GM18508 (cell line): Measurements from ENCODE around the gene WWP2.
"Not testable (repeated sequence)": the region's sequence is repeated elsewhere in the genome, so short reads cannot be mapped to it uniquely, and the experiment has no call there.

Source experiments
- ATAC-seq: cut with Tn5 transposase; IDR thresholded peaks from one replicate; pipeline ENCODE4 v1.9.1; 2021; ENCODE audit warnings: moderate number of reproducible peaks; ENCODE audit not compliant: insufficient read depth, unreplicated experiment

The WWP2 gene

GRCh38 chr16:69938981-69939820, 177.1 kb downstream of the WWP2 start:
- ATAC-seq = no peak

GRCh38 chr16:69939821-69940585, 177.9 kb downstream of the WWP2 start:
- ATAC-seq = no peak

DNA sequence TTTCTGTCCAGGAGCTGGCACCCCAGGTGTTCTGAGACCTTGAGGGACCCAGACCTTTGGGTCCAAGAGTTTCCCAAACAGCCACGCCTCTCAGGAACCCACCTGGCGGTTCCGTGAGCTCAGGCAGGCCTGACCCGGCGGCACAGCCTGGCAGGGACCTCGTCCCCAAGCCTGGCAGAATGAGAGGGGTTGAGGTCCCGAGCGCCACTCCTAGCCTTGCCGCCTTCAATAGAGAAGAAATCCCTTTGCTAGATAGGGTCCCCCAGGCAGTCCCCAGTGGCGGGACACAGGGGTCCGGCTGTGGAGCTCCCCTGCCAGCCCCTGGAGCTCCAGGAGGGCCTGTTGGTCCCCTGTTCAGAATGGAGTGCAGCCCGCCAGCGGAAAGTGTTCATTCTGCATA, 178.5 kb downstream of the WWP2 start:
- no peak for ATAC-seq

DNA sequence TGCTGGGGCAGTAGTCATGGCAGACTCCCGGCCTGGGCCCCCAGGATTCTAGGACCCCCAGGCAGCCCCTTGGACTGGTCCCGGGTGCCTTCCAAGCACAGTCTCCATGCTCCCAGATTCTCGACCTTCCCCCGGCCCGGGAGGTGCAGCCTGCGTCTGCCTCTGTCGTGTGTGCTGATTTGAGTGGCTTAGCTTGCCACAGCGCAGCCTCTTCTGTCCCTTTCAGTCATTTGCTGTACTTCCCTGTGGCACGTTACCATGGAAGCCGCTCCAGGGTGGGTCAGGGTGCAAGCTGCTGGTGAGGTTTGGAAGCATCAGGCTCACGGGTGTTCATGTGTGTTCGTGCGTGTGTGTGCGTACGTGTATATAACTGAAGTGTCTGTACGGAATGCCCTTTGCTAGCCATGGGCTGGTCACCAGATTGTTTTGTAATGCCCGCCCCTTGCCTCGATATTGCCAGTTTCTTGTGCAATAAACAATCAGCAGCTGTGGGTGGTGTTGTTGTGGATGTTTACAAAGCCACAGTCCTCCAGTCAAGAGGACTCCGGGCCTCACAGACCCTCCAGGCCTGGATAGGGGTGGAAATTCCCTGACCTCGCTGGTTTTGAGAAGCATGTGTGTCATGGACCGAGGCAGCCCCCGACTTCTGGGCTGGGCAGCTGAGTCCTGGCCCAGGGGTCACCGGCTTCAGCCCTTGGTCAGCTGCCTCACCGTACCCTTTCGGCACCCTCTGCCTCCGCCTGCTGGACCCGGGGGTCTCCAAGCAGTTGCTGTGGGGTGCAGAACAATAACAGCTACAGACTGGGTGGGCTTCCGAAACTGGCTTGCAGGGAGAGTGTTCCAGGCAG, 179.3 kb downstream of the WWP2 start:
- ATAC-seq = no peak

- no peak for ATAC-seq
Measured at GRCh38 chr16:69942099-69942491, 180.0 kb downstream of the WWP2 start.

GRCh38 chr16:69942627-69943170, 180.6 kb downstream of the WWP2 start:
- no peak for ATAC-seq

- not testable (repeated sequence) for ATAC-seq
Measured at GRCh38 chr16:69943241-69944036, 181.3 kb downstream of the WWP2 start.

DNA sequence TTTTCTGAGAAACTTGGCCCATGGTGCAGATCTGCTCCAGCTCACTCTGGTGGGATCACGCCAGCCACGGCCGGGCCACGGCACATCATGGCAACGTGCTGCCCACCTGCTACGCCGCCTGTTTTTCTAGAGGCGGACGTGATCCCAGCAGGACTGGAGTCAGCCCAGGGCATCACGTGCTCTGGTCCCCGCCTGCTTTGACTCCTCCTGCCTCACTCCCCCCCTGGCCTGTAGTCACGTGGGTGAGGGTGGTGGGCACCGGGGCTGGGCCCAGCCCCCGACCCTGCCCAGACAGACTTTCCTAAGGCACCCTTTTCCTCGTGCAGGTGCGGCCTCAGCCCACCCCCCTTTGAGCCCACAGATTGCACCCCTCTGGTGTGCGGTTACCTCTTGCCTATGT, 188.3 kb downstream of the WWP2 start:
- ATAC-seq = not testable (repeated sequence)

GRCh38 chr16:69951017-69951671, 189.0 kb downstream of the WWP2 start, which contains the start of gene CLEC18A:
Gene CLEC18A (plus strand): TSS chr16:69951334. CDS start chr16:69951367, 33 bp downstream.
- ATAC-seq = not testable (repeated sequence)

GRCh38 chr16:69951672-69952031, 189.5 kb downstream of the WWP2 start:
- ATAC-seq = not testable (repeated sequence)

DNA sequence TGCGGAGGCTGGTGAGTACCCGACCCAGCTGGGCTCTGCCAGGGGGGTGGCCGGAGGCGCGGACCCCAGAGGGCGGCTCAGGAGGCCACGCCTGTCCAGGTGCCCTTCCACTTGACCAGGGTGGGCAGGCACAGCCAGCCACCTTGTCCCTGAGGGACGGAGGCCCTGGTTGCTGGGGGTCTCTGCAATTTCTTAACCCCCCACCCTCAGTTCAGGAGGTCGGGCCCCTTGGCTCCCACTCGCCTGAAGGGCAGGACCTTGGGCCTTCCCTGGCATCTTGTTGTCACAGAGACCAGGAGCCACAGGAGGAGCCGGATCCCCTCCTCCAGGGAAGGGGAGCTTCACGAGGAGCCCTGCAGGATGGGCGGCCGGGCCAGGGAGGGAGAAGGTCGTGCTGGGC, 190.0 kb downstream of the WWP2 start:
- ATAC-seq = not testable (repeated sequence)

DNA sequence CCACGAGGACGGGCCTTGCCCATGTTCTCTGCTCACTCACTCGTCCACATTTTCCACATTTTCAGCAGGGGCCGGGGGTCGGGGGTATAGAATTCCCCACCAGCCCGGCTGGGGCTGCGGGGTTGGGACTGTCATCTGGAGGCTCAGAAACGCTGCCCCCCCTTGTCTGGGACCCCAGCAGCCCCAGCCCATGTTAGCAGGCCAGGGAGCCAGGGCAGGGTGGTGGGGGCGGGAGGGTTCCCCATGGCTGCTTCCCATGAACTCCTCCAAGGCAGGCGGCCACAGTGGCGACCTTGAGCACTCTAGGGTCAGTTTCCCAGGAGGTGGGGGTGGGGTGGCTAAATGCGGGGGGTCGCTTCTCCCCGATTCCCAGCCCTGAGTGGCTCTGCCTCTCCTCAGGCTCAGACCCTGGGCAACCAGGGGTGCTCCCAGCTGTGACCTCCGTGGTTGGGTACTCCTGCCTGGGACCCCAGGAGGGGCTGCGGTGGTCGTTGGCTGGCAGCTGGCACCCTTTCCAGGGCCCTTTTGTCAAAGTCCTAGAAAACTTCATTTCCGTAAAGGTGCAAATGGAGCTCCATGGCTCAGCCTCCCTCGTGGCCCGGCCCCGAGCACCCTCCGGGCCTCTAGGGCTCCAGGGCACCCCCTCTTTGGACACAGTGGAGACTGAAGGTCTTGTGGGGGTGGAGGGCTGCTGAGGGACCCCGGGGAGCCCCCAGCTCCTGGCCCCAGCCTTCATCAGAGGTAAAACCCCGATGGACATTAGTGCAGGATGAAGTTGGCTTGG, 190.6 kb downstream of the WWP2 start:
- not testable (repeated sequence) for ATAC-seq

GRCh38 chr16:69954241-69954640, 192.1 kb downstream of the WWP2 start:
- ATAC-seq = not testable (repeated sequence)

- ATAC-seq = not testable (repeated sequence)
Measured at GRCh38 chr16:69963312-69963711, 201.2 kb downstream of the WWP2 start.

GRCh38 chr16:69964960-69965660, 203.0 kb downstream of the WWP2 start:
- not testable (repeated sequence) for ATAC-seq

GRCh38 chr16:69965661-69966054, 203.5 kb downstream of the WWP2 start:
- not testable (repeated sequence) for ATAC-seq

GRCh38 chr16:69967688-69968087, 205.6 kb downstream of the WWP2 start:
- not testable (repeated sequence) for ATAC-seq
